ENCODE measurements around the gene PREX1. TPM values are rescaled to one million over a fixed set of nuclear protein-coding genes. Genes with fewer than 3 reads are reported as not detected.

Gene PREX1
- total and polyA plus RNA-seq, 12 donors = 10.1 to 85.1 (median 42.9) TPM

DNA sequence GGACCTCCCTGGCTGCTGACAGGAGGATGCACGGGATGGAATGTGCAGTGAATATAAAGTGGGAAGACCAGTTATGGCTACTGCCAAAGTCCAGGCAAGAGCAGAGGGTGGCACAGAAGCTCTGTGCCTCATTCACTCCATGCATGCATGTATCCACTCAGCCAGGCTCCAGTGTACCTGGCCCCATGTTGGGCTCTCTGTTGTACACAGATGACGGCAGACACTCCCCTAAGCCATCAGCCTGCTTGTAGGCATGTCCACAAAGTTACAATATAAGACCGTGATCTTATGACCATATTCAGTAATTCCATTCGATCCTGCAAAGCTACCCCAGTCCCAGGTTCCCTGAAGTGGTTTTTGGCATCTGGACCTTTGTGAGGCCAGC is 116.8 kb downstream of the PREX1 start:
- 81 to 89% (median 88%) methylated on average over 4 of the region's 4 CpGs for WGBS, 4 donors
- no peaks in the 10 kb centered on the region for H3K36me3 ChIP-seq (replicated peaks in 1 of 2)
- no peaks in the 10 kb centered on the region for H3K9me3 ChIP-seq (replicated peaks in 1 of 3)
- no peaks in the 10 kb centered on the region for H3K27me3 ChIP-seq
- intact Hi-C loops (cut with DNase I) = no loop called here
- H3K4me1 ChIP-seq (replicated peaks in 1 of 2) = peaks cover 0 to 10% of the 10 kb centered on the region in 2 donors
- no peak overlapping the region for H3K27ac ChIP-seq
- no peak for TF ChIP-seq POLR2A (IDR thresholded peaks at IDR 0.05)
- TF ChIP-seq, protein P1, sequence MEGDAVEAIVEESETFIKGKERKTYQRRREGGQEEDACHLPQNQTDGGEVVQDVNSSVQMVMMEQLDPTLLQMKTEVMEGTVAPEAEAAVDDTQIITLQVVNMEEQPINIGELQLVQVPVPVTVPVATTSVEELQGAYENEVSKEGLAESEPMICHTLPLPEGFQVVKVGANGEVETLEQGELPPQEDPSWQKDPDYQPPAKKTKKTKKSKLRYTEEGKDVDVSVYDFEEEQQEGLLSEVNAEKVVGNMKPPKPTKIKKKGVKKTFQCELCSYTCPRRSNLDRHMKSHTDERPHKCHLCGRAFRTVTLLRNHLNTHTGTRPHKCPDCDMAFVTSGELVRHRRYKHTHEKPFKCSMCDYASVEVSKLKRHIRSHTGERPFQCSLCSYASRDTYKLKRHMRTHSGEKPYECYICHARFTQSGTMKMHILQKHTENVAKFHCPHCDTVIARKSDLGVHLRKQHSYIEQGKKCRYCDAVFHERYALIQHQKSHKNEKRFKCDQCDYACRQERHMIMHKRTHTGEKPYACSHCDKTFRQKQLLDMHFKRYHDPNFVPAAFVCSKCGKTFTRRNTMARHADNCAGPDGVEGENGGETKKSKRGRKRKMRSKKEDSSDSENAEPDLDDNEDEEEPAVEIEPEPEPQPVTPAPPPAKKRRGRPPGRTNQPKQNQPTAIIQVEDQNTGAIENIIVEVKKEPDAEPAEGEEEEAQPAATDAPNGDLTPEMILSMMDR (IDR thresholded peaks at IDR 0.05) = no peak
- no peak overlapping the region for H3K4me3 ChIP-seq
- DNase-seq = peak in 1 of 7 donors; percentile 3

DNA sequence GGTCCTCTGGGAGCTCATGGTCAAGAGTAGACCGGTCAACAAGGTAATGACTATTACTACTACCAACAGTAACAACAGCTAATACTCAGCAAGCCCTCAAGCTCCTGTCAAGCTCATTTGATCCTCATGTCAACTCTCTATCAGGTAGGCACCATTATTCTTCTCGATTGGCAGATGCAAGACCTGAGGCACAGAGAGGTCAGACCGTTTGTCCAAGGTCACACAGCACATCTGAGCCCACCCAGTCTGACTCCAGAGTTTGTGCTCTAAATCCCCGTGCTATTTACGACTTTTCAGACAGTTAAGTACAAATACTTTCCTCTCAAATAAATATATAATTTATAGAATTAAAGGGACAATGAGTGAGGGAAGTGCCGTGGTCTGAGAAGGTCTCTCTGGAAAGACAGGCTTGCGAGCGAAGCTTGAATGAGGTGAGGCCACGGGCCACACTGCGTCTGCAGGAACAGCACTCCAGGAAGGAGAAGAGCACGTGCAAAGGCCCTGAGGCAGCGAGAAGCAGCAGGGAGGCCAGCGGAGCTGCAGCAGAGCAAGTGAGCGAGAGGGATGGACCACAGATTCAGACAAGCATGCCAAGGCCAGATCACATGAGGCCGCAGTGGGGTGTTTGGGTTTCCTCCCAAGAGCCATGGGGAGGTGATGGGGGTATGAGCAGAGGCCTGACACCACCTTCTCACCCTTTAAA is 117.3 kb downstream of the PREX1 start:
- H3K4me1 ChIP-seq (replicated peaks in 1 of 2) = peaks cover 0 to 15% of the 10 kb centered on the region in 2 donors
- no peaks in the 10 kb centered on the region for H3K9me3 ChIP-seq (replicated peaks in 1 of 3)
- intact Hi-C loops (cut with DNase I) = no loop called here
- TF ChIP-seq POLR2A (IDR thresholded peaks at IDR 0.05) = no peak
- TF ChIP-seq, protein P1 (IDR thresholded peaks at IDR 0.05) = no peak
- 93 to 94% (median 93%) methylated on average over 15 of the region's 15 CpGs for WGBS, 4 donors
- no peaks in the 10 kb centered on the region for H3K27me3 ChIP-seq
- no peak overlapping the region for H3K4me3 ChIP-seq
- no peaks in the 10 kb centered on the region for H3K36me3 ChIP-seq (replicated peaks in 1 of 2)
- peak in 1 of 7 donors; percentile 5 for DNase-seq
- no peak overlapping the region for H3K27ac ChIP-seq

GRCh38 chr20:48709744-48710143 is 118.1 kb downstream of the PREX1 start:
- intact Hi-C loops (cut with DNase I) = no loop called here
- no peaks in the 10 kb centered on the region for H3K27me3 ChIP-seq
- DNase-seq = peak in 2 of 7 donors; percentile 15 to 39

DNA sequence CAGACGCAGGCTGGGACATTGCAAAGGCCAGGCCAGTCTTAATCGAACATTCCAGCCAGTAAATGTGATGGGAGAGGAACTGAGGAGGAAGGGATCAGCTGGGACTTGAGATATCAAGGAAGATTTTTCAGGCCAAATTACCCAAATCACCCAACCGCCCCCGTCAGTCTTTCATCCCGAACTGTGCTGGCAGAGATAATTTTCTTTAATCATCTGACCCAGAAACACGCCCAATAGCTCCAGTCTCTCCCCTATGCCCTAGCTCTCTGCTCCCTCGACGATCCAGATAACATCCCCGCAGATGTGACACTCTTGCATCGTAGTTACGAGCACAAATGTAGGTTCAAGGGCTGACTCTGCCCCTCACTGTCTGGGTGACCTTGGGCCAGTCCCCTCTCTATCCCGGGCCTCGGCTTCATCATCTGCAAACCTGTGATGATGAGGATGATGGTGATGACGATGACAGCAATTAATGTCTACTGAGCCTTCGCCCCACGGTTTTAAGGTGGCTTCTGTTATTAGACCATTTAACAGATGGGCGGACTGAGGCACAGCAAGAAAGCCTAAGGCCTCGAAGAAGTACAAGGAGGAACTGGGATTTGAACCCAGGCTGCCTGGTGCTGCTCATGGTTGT is 118.6 kb downstream of the PREX1 start:
- Histone ChIP-seq H3K4me1 (replicated peaks in 1 of 2) (peaks cover 0 to 15% of the 10 kb centered on the region in 2 donors), H3K36me3 (replicated peaks in 1 of 2) (no peaks in the 10 kb centered on the region), H3K27me3 (no peaks in the 10 kb centered on the region), H3K9me3 (replicated peaks in 1 of 3) (no peaks in the 10 kb centered on the region), H3K27ac (peak overlapping the region in 1 of 5 donors; percentile 38), H3K4me3 (no peak overlapping the region)
- peak in 1 of 7 donors; percentile 8 for DNase-seq
- no peak for TF ChIP-seq POLR2A (IDR thresholded peaks at IDR 0.05)
- TF ChIP-seq, protein P1 (IDR thresholded peaks at IDR 0.05) = no peak
- 84 to 87% (median 86%) methylated on average over 18 of the region's 18 CpGs for WGBS, 4 donors
- intact Hi-C loops (cut with DNase I) = no loop called here

More at GRCh38 chr20:48709744-48710143, 118.1 kb downstream of the PREX1 start:
- Histone ChIP-seq H3K4me1 (replicated peaks in 1 of 2) (peaks cover 0 to 15% of the 10 kb centered on the region in 2 donors), H3K27ac (peak overlapping the region in 1 of 5 donors; percentile 38), H3K36me3 (replicated peaks in 1 of 2) (no peaks in the 10 kb centered on the region), H3K9me3 (replicated peaks in 1 of 3) (no peaks in the 10 kb centered on the region), H3K4me3 (no peak overlapping the region)
- TF ChIP-seq, protein P1 (IDR thresholded peaks at IDR 0.05) = no peak
- TF ChIP-seq POLR2A (IDR thresholded peaks at IDR 0.05) = no peak
- 64 to 93% (median 88%) methylated on average over 4 of the region's 4 CpGs for WGBS, 4 donors

Data from adrenal gland (tissue), 12 donors.